Endothelial cell of umbilical vein (primary cell): ENCODE results near the gene PRKCZ. TPM values are rescaled to one million over a fixed set of nuclear protein-coding genes. Genes with fewer than 3 reads are reported as not detected.

Source experiments
- BruUV-seq: library from RNA; stranded (reverse); fragments of 400-500 nt; replicated peaks from 2 replicates; lab custom pipeline; 2021; lab: Mats Ljungman, UMichigan
- CTCF ChIA-PET: fragments of 300-600, 350-600 bp; sonication (Branson Sonifier 250); formaldehyde crosslinking; loops from one replicate; lab custom pipeline; 2021; ENCODE audit warnings: antibody characterized with exemption, inconsistent platforms; lab: Charles Lee
- POLR2A ChIA-PET: fragments of 300-600, 350-600 bp; sonication (Branson Sonifier 250); formaldehyde crosslinking; loops from one replicate; lab custom pipeline; 2021; ENCODE audit warnings: antibody characterized with exemption, inconsistent platforms; lab: Charles Lee
- DNase-seq: peaks from one replicate; pipeline ENCODE4 v3.0.0-alpha.2; 2011; ENCODE audit warnings: low read depth, low spot score
- FAIRE-seq: peaks from 2 replicates; lab custom pipeline; 2011; peaks lifted over from hg19 to GRCh38; lab: Jason Lieb, UNC
- H2AFZ ChIP-seq: 2 replicates; pipeline ENCODE4 v1.6.0; 2012; ENCODE audit warnings: low read depth, low read length, control low read depth, inconsistent platforms
- H3K27ac ChIP-seq: 2 replicates; pipeline ENCODE4 v1.5.1; 2011; ENCODE audit warnings: low read depth, mild to moderate bottlenecking, control low read depth, low read length, moderate library complexity; ENCODE audit not compliant: insufficient read depth
- H3K27me3 ChIP-seq, 2 experiments: 2 replicates each; pipeline versions ENCODE4 v1.6.0 to v1.6.1; 2011; ENCODE audit warnings: low read length in 2 of 2, mixed read lengths in 1 of 2; ENCODE audit not compliant: control insufficient read depth in 2 of 2, insufficient read depth in 2 of 2
- H3K36me3 ChIP-seq, 2 experiments: 2 replicates in 1 of 2; 3 replicates in 1 of 2; pipeline ENCODE4 v1.5.1; 2011; ENCODE audit warnings: low read length in 2 of 2, mild to moderate bottlenecking in 1 of 2, moderate library complexity in 1 of 2; ENCODE audit not compliant: control insufficient read depth in 2 of 2, insufficient read depth in 2 of 2; ENCODE audit errors: extremely low read depth in 1 of 2
- H3K4me1 ChIP-seq: 3 replicates; pipeline ENCODE4 v1.5.1; 2011; ENCODE audit warnings: mild to moderate bottlenecking, low read length; ENCODE audit not compliant: control insufficient read depth, insufficient read depth; ENCODE audit errors: extremely low read depth
- H3K4me2 ChIP-seq: 2 replicates; pipeline ENCODE4 v1.6.1; 2011; ENCODE audit warnings: low read length, control low read depth, mixed read lengths; ENCODE audit not compliant: insufficient read depth
- H3K4me3 ChIP-seq, 3 experiments: fragments of 200-600 bp in 1 of 3; sonication (generic), shearing (Covaris generic) in 1 of 3; replicated peaks in 1 of 3; 2 replicates each; pipeline ENCODE4 v1.5.1; 2011 to 2016; ENCODE audit warnings: control low read depth in 3 of 3, low read length in 3 of 3, mild to moderate bottlenecking in 2 of 3, inconsistent platforms in 1 of 3, low read depth in 1 of 3, moderate library complexity in 1 of 3; ENCODE audit not compliant: insufficient read depth in 1 of 3
- H3K79me2 ChIP-seq: 2 replicates; pipeline ENCODE4 v1.6.0; 2012; ENCODE audit warnings: low read length, inconsistent platforms; ENCODE audit not compliant: control insufficient read depth, insufficient read depth
- H3K9ac ChIP-seq: replicated peaks from 2 replicates; pipeline ENCODE3; 2011; ENCODE audit warnings: low read length, control low read depth; ENCODE audit not compliant: insufficient read depth; ENCODE audit errors: extremely low read depth
- H3K9me1 ChIP-seq: replicated peaks from 3 replicates; pipeline ENCODE4 v1.6.0; 2011; ENCODE audit warnings: mild to moderate bottlenecking, low read length; ENCODE audit not compliant: control insufficient read depth, insufficient read depth; ENCODE audit errors: extremely low read depth
- H3K9me3 ChIP-seq: replicated peaks from 2 replicates; pipeline ENCODE4 v1.5.1; 2012; ENCODE audit warnings: low read length, inconsistent platforms; ENCODE audit not compliant: control insufficient read depth, insufficient read depth
- H4K20me1 ChIP-seq: replicated peaks from 2 replicates; pipeline ENCODE3; 2011; ENCODE audit warnings: mild to moderate bottlenecking, low read length; ENCODE audit not compliant: control insufficient read depth, insufficient read depth; ENCODE audit errors: extremely low read depth
- CTCF ChIP-seq, 2 donors: IDR thresholded peaks; 1 replicate in 1 of 2; 2 replicates in 1 of 2; pipeline ENCODE4 v1.5.1; 2011; ENCODE audit warnings: low read length in 2 of 2, mild to moderate bottlenecking in 2 of 2, moderate library complexity in 2 of 2, control low read depth in 1 of 2, inconsistent platforms in 1 of 2, low read depth in 1 of 2; ENCODE audit not compliant: insufficient read depth in 1 of 2; ENCODE audit errors: extremely low read depth in 1 of 2
- EZH2 ChIP-seq: IDR thresholded peaks from 2 replicates; pipeline ENCODE4 v1.6.1; 2012; ENCODE audit warnings: borderline replicate concordance, low read depth, mild to moderate bottlenecking, moderate library complexity, low read length, inconsistent platforms; ENCODE audit not compliant: severe bottlenecking
- FOS ChIP-seq: IDR thresholded peaks from 2 replicates; pipeline ENCODE4 v1.6.1; 2011; ENCODE audit warnings: mild to moderate bottlenecking, low read length, moderate library complexity, borderline replicate concordance; ENCODE audit not compliant: insufficient read depth
- JUN ChIP-seq: IDR thresholded peaks from 2 replicates; pipeline ENCODE4 v1.6.1; 2011; ENCODE audit warnings: borderline replicate concordance, low read depth; ENCODE audit not compliant: insufficient read length, insufficient read depth
- MAX ChIP-seq: IDR thresholded peaks from 2 replicates; pipeline ENCODE4 v1.6.1; 2011; ENCODE audit not compliant: insufficient read depth, insufficient read length
- MYC ChIP-seq: IDR thresholded peaks from one replicate; pipeline ENCODE4 v1.6.1; 2011; ENCODE audit warnings: mild to moderate bottlenecking, low read depth, low read length
- POLR2A ChIP-seq: IDR thresholded peaks from 2 replicates; pipeline ENCODE4 v1.6.1; 2012; ENCODE audit warnings: low read depth, mild to moderate bottlenecking, control low read depth, low read length
- POLR2AphosphoS5 ChIP-seq: IDR thresholded peaks from 2 replicates; pipeline ENCODE4 v1.6.1; 2012; ENCODE audit warnings: low read depth, mild to moderate bottlenecking, control low read depth, low read length, moderate library complexity; ENCODE audit not compliant: insufficient read depth
- dilution Hi-C: fragments of 300-500 bp; cut with MboI; formaldehyde crosslinking; loops from one replicate; pipeline ENCODE4 v1.15.0; 2019; ENCODE audit warnings: low sequenced_read_pairs; ENCODE audit not compliant: extremely low pct_ligation_motif_present
- intact Hi-C: fragments of 100-400 bp; cut with micrococcal nuclease; formaldehyde crosslinking; loops from one replicate; pipeline ENCODE4 v1.10.0; 2022
- polyA plus RNA-seq, 4 experiments: library from polyadenylated mRNA; depleted of rRNA in 3 of 4; stranded (reverse) in 3 of 4; unstranded in 1 of 4; fragments of >200 nt; gene quantifications; 2 replicates each; pipeline versions ENCODE4 v1.2.1 to v1.2.3, GENCODE V29; 2011 to 2012; ENCODE audit warnings: missing spikeins in 1 of 4
- total RNA-seq: library from RNA; stranded (reverse); gene quantifications from 2 replicates; pipeline ENCODE4 v1.2.3, GENCODE V29; 2021

PRKCZ gene
- total and polyA plus RNA-seq, 2 donors (not counting 3 experiments of a cell fraction or from before 2014, with no cell fraction given): 0.22 to 1.7 TPM

- no peak for FAIRE-seq
- CTCF ChIA-PET: no interaction called here
- no peak overlapping the region for H3K27ac ChIP-seq
- BruUV-seq: no TSS peak
- no peak overlapping the region for H3K9ac ChIP-seq
- intact Hi-C loops: no loop called here
- no peaks in the 10 kb centered on the region for H3K4me1 ChIP-seq
- dilution Hi-C loops: no loop called here
- H2AFZ ChIP-seq: no peak overlapping the region
- TF ChIP-seq MAX: no peak
- no peak for TF ChIP-seq JUN
- no peak for TF ChIP-seq CTCF (IDR thresholded peaks at IDR 0.05; ENCODE audit: extremely low read depth in 1 of 2, insufficient read depth in 1 of 2, low read depth in 1 of 2, low read length in 2 of 2)
- TF ChIP-seq POLR2AphosphoS5: no peak
- TF ChIP-seq EZH2: no peak
- no peak for TF ChIP-seq FOS
- TF ChIP-seq MYC: no peak
- no peak for TF ChIP-seq POLR2A
- DNase-seq: no peak
- H3K4me2 ChIP-seq: no peak overlapping the region
- POLR2A ChIA-PET: no interaction called here
- no peaks in the 10 kb centered on the region for H4K20me1 ChIP-seq
- no peak overlapping the region for H3K4me3 ChIP-seq
- no peaks in the 10 kb centered on the region for H3K9me1 ChIP-seq
- H3K9me3 ChIP-seq: no peaks in the 10 kb centered on the region
- H3K79me2 ChIP-seq: no peaks in the 10 kb centered on the region
- no peaks in the 10 kb centered on the region for H3K36me3 ChIP-seq
- H3K27me3 ChIP-seq: no peaks in the 10 kb centered on the region
Observed at GRCh38 chr1:2081326-2081885, 31.2 kb downstream of the PRKCZ start.
